Measurements from ENCODE around the gene SPRED3. TPM values are rescaled to one million over a fixed set of nuclear protein-coding genes. Genes with fewer than 3 reads are reported as not detected.

The SPRED3 gene
- total and polyA plus RNA-seq, 2 of the 8 experiments (the other 6 are each of a cell fraction or from before 2014, with no cell fraction given), result 8.1 to 10.3 TPM

GRCh38 chr19:38445362-38445761 lies 56.9 kb downstream of the SPRED3 start:
- WGBS, 2 experiments (ENCODE audit: extremely low coverage in 1 of 2, insufficient coverage in 1 of 2, insufficient read length in 1 of 2, insufficient replicate concordance in 2 of 2, low coverage in 1 of 2, low lambda C conversion rate in 2 of 2, missing lambda C conversion rate in 1 of 2), result 94% methylated on average over 7 of the region's 7 CpGs; no CpG with 5 or more reads in 1 of the 2 experiments
- H3K27ac ChIP-seq (ENCODE audit: low read depth, low read length), result no peak overlapping the region
- H2BK15ac ChIP-seq (ENCODE audit: low read length), result no peak overlapping the region
- H3K4me3 ChIP-seq (ENCODE audit: extremely low read depth in 1 of 4, insufficient read depth in 2 of 4, low read depth in 3 of 4, low read length in 4 of 4), result no peak overlapping the region
- no peak overlapping the region for H4K91ac ChIP-seq (replicated peaks; ENCODE audit: insufficient read length, low read length)
- H3K4ac ChIP-seq (replicated peaks; ENCODE audit: insufficient read length, low read depth, low read length), result no peak overlapping the region
- no peak overlapping the region for H4K5ac ChIP-seq (ENCODE audit: insufficient read length, low read depth, low read length)
- H3K4me1 ChIP-seq (replicated peaks in 1 of 4; ENCODE audit: control insufficient read depth in 3 of 4, insufficient read depth in 4 of 4, low read length in 3 of 4), result peaks cover 0 to 5% (median 3%) of the 10 kb centered on the region in 4 experiments; a peak in 5 of 7 replicates
- H2BK120ac ChIP-seq (replicated peaks; ENCODE audit: low read depth, low read length), result no peak overlapping the region
- H2BK20ac ChIP-seq (ENCODE audit: low read length), result no peak overlapping the region
- H3K36me3 ChIP-seq (ENCODE audit: control insufficient read depth in 2 of 4, insufficient read depth in 4 of 4, low read length in 3 of 4), result peaks cover 4 to 7% (median 5%) of the 10 kb centered on the region in 4 experiments; a peak in 6 of 8 replicates
- no peak overlapping the region for H3K23ac ChIP-seq (ENCODE audit: insufficient read length)
- no peak overlapping the region for H2BK5ac ChIP-seq (ENCODE audit: low read depth, low read length)
- no peak overlapping the region for H3K56ac ChIP-seq (replicated peaks; ENCODE audit: insufficient read length, low read depth, low read length)
- H4K8ac ChIP-seq (ENCODE audit: extremely low read depth, insufficient read depth, low read length), result no peak overlapping the region
- H4K20me1 ChIP-seq (replicated peaks in 1 of 2; ENCODE audit: control insufficient read depth in 1 of 2, insufficient read depth in 2 of 2, low read length in 2 of 2), result peaks cover 0 to 2% of the 10 kb centered on the region in 2 experiments
- no peak overlapping the region for H3K14ac ChIP-seq (ENCODE audit: insufficient read length)
- H3K79me2 ChIP-seq (ENCODE audit: control insufficient read depth in 1 of 2, insufficient read depth in 2 of 2, low read length in 2 of 2), result no peaks in the 10 kb centered on the region
- no peak overlapping the region for H3K18ac ChIP-seq (ENCODE audit: extremely low read depth, low read length)
- no peaks in the 10 kb centered on the region for H3K9me3 ChIP-seq (ENCODE audit: insufficient read depth in 2 of 2, low read depth in 1 of 2, low read length in 1 of 2)
- no peak overlapping the region for H3K9ac ChIP-seq (replicated peaks in 1 of 4; ENCODE audit: extremely low read depth in 1 of 4, low read depth in 3 of 4, low read length in 3 of 4)
- H3K4me2 ChIP-seq (ENCODE audit: insufficient read depth in 1 of 2, low read depth in 2 of 2, low read length in 2 of 2), result no peak overlapping the region
- H3K79me1 ChIP-seq (ENCODE audit: low read depth, low read length), result no peaks in the 10 kb centered on the region; the same call in 1 of the 2 replicates
- ChIA-PET CTCF (ENCODE audit: partially characterized antibody) (interaction anchor here (1.2 kb wide), 1 partner anchor 42 kb away, joined by 8 read pairs; the partner anchor contains the start of gene FAM98C), POLR2A (ENCODE audit: partially characterized antibody) (interaction anchor here (0.9 to 1.4 kb wide), 2 partner anchors 8 to 42 kb away, joined by 3 to 4 read pairs; partner anchors contain the start of gene FAM98C)
- H2AK5ac ChIP-seq (ENCODE audit: low read depth, low read length), result no peak overlapping the region
- no peaks in the 10 kb centered on the region for H3K27me3 ChIP-seq (replicated peaks in 1 of 4; ENCODE audit: control insufficient read depth in 3 of 4, extremely low read depth in 1 of 4, insufficient read depth in 3 of 4, low read length in 3 of 4)
- FAIRE-seq, result no peak
- TF ChIP-seq HDAC6 (IDR thresholded peaks at IDR 0.05; ENCODE audit: low read depth, low read length) (no peak), MAFK (IDR thresholded peaks at IDR 0.05; ENCODE audit: low read depth, low read length) (no peak), SP4 (IDR thresholded peaks at IDR 0.05; ENCODE audit: low read length) (no peak), ATF3 (IDR thresholded peaks at IDR 0.05; ENCODE audit: insufficient read depth, low read depth, low read length) (no peak), SP2 (IDR thresholded peaks at IDR 0.05; ENCODE audit: low read length) (no peak)
- H2AFZ ChIP-seq (ENCODE audit: low read length), result no peak overlapping the region
- DNase-seq (ENCODE audit: low read depth in 1 of 2, low spot score in 2 of 2), result no peak
- H2BK12ac ChIP-seq (ENCODE audit: low read depth, low read length), result no peak overlapping the region
- H3K23me2 ChIP-seq (ENCODE audit: low read depth, low read length), result no peaks in the 10 kb centered on the region
